AML-193 (cell line): ENCODE measurements around the gene ZNRF3.
A peak's percentile ranks its signal among the peaks of the same experiment; 100 is the strongest.
"Not testable (repeated sequence)": the region's sequence is repeated elsewhere in the genome, so short reads cannot be mapped to it uniquely, and the experiment has no call there.

Source experiments
- DNase-seq, 2 experiments: peaks; one replicate each; lab custom pipeline; 2025; lab: John Stamatoyannopoulos, UW

ZNRF3 gene

GRCh38 chr22:29037340-29037932, 154.1 kb downstream of the ZNRF3 start:
- no peak for DNase-seq

GRCh38 chr22:29039148-29039547, 155.8 kb downstream of the ZNRF3 start:
- DNase-seq: no peak

- DNase-seq: not testable (repeated sequence)
Observed at GRCh38 chr22:29039684-29040083, 156.3 kb downstream of the ZNRF3 start.

- peak; percentile 53 to 65 for DNase-seq
Observed at GRCh38 chr22:29040385-29041275, 157.3 kb downstream of the ZNRF3 start.

GRCh38 chr22:29041408-29041807, 158.0 kb downstream of the ZNRF3 start:
- no peak for DNase-seq

- no peak for DNase-seq
Observed at GRCh38 chr22:29043906-29044575, 160.7 kb downstream of the ZNRF3 start.

- DNase-seq: no peak
Observed at GRCh38 chr22:29044657-29045176, 161.3 kb downstream of the ZNRF3 start.

GRCh38 chr22:29048822-29049654, 165.7 kb downstream of the ZNRF3 start:
- no peak for DNase-seq

- DNase-seq: no peak
Observed at GRCh38 chr22:29049655-29050263, 166.4 kb downstream of the ZNRF3 start.

GRCh38 chr22:29050457-29050856, 167.1 kb downstream of the ZNRF3 start:
- no peak for DNase-seq

GRCh38 chr22:29053048-29053702, 169.8 kb downstream of the ZNRF3 start:
- no peak for DNase-seq

- no peak for DNase-seq
Observed at GRCh38 chr22:29054251-29054767, 170.9 kb downstream of the ZNRF3 start.

GRCh38 chr22:29055192-29055830, 171.9 kb downstream of the ZNRF3 start:
- DNase-seq: no peak

GRCh38 chr22:29056472-29056871, 173.1 kb downstream of the ZNRF3 start:
- no peak for DNase-seq

GRCh38 chr22:29060251-29060869, 177.0 kb downstream of the ZNRF3 start:
- DNase-seq: no peak

- DNase-seq: no peak
Observed at GRCh38 chr22:29060931-29061330, 177.6 kb downstream of the ZNRF3 start.

- DNase-seq: no peak
Observed at GRCh38 chr22:29061773-29062172, 178.4 kb downstream of the ZNRF3 start, which contains the start of gene C22orf31. Gene C22orf31 (minus strand): TSS chr22:29061831. CDS start chr22:29061792, 39 bp downstream.

GRCh38 chr22:29062286-29062821, 179.0 kb downstream of the ZNRF3 start:
- no peak for DNase-seq
